ENCODE data around the gene ELF4.

ELF4 gene

DNA sequence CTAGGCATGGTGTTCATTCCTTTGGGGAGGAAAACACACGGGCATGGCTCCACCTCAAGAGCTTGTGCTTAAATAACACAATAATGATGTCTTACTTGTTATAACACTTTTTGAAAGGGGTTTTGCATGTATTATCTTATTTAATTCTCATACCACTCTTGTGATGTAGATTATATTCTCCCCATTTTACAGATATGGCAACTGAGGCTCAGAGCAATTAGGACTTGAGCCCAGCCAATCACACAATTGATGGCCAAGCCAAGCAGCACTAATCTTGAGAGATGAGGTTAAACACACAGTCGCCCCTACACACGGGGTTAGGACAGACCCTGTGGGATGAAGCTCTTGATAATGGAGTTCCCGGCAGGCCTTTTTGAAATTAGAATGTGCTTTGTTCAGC, 82.7 kb downstream of the ELF4 start:
- TF ChIP-seq, protein P1, sequence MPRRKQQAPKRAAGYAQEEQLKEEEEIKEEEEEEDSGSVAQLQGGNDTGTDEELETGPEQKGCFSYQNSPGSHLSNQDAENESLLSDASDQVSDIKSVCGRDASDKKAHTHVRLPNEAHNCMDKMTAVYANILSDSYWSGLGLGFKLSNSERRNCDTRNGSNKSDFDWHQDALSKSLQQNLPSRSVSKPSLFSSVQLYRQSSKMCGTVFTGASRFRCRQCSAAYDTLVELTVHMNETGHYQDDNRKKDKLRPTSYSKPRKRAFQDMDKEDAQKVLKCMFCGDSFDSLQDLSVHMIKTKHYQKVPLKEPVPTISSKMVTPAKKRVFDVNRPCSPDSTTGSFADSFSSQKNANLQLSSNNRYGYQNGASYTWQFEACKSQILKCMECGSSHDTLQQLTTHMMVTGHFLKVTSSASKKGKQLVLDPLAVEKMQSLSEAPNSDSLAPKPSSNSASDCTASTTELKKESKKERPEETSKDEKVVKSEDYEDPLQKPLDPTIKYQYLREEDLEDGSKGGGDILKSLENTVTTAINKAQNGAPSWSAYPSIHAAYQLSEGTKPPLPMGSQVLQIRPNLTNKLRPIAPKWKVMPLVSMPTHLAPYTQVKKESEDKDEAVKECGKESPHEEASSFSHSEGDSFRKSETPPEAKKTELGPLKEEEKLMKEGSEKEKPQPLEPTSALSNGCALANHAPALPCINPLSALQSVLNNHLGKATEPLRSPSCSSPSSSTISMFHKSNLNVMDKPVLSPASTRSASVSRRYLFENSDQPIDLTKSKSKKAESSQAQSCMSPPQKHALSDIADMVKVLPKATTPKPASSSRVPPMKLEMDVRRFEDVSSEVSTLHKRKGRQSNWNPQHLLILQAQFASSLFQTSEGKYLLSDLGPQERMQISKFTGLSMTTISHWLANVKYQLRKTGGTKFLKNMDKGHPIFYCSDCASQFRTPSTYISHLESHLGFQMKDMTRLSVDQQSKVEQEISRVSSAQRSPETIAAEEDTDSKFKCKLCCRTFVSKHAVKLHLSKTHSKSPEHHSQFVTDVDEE (CRISPR knock-in tag; IDR thresholded peaks at IDR 0.05) = no peak
- TF ChIP-seq RARB (CRISPR knock-in tag; IDR thresholded peaks at IDR 0.05) (no peak), ARNTL (CRISPR knock-in tag; IDR thresholded peaks at IDR 0.05; ENCODE audit: borderline replicate concordance, low read depth) (no peak), TCF4 (CRISPR knock-in tag; IDR thresholded peaks at IDR 0.05; ENCODE audit: borderline replicate concordance) (no peak), ZC3H10 (CRISPR knock-in tag; IDR thresholded peaks at IDR 0.05) (no peak), GLIS3 (CRISPR knock-in tag; IDR thresholded peaks at IDR 0.05) (no peak), POU6F1 (CRISPR knock-in tag; IDR thresholded peaks at IDR 0.05; ENCODE audit: borderline replicate concordance, low read depth) (no peak), CSDC2 (CRISPR knock-in tag; IDR thresholded peaks at IDR 0.05) (no peak), CREB5 (CRISPR knock-in tag; IDR thresholded peaks at IDR 0.05; ENCODE audit: low read depth) (no peak), TOX (CRISPR knock-in tag; IDR thresholded peaks at IDR 0.05; ENCODE audit: borderline replicate concordance) (no peak), ZNF8 (CRISPR knock-in tag; IDR thresholded peaks at IDR 0.05) (no peak), CSRNP3 (CRISPR knock-in tag; IDR thresholded peaks at IDR 0.05) (no peak)
- TF ChIP-seq, protein P2, sequence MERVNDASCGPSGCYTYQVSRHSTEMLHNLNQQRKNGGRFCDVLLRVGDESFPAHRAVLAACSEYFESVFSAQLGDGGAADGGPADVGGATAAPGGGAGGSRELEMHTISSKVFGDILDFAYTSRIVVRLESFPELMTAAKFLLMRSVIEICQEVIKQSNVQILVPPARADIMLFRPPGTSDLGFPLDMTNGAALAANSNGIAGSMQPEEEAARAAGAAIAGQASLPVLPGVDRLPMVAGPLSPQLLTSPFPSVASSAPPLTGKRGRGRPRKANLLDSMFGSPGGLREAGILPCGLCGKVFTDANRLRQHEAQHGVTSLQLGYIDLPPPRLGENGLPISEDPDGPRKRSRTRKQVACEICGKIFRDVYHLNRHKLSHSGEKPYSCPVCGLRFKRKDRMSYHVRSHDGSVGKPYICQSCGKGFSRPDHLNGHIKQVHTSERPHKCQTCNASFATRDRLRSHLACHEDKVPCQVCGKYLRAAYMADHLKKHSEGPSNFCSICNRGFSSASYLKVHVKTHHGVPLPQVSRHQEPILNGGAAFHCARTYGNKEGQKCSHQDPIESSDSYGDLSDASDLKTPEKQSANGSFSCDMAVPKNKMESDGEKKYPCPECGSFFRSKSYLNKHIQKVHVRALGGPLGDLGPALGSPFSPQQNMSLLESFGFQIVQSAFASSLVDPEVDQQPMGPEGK (CRISPR knock-in tag; IDR thresholded peaks at IDR 0.05; ENCODE audit: borderline replicate concordance) = no peak
- no peak for ATAC-seq

- ATAC-seq = no peak
- TF ChIP-seq TOX (CRISPR knock-in tag; IDR thresholded peaks at IDR 0.05; ENCODE audit: borderline replicate concordance) (no peak), ISL1 (CRISPR knock-in tag; IDR thresholded peaks at IDR 0.05) (no peak), ARNTL (CRISPR knock-in tag; IDR thresholded peaks at IDR 0.05; ENCODE audit: borderline replicate concordance, low read depth) (no peak), RARB (CRISPR knock-in tag; IDR thresholded peaks at IDR 0.05) (no peak), CSDC2 (CRISPR knock-in tag; IDR thresholded peaks at IDR 0.05) (no peak), CSRNP3 (CRISPR knock-in tag; IDR thresholded peaks at IDR 0.05) (no peak), ESRRG (CRISPR knock-in tag; IDR thresholded peaks at IDR 0.05) (no peak), CREB5 (CRISPR knock-in tag; IDR thresholded peaks at IDR 0.05; ENCODE audit: low read depth) (no peak), TCF4 (CRISPR knock-in tag; IDR thresholded peaks at IDR 0.05; ENCODE audit: borderline replicate concordance) (no peak), BACH2 (CRISPR knock-in tag; IDR thresholded peaks at IDR 0.05; ENCODE audit: borderline replicate concordance) (no peak), ZNF565 (CRISPR knock-in tag; conservative IDR thresholded peaks at IDR 0.05; ENCODE audit: low read depth) (no peak), OSR1 (CRISPR knock-in tag; IDR thresholded peaks at IDR 0.05) (no peak), ZFP3 (CRISPR knock-in tag; IDR thresholded peaks at IDR 0.05) (no peak), ZFP30 (CRISPR knock-in tag; IDR thresholded peaks at IDR 0.05) (no peak), ZC3H10 (CRISPR knock-in tag; IDR thresholded peaks at IDR 0.05) (no peak), SNAI2 (CRISPR knock-in tag; IDR thresholded peaks at IDR 0.05) (no peak)
- TF ChIP-seq, protein P2 (CRISPR knock-in tag; IDR thresholded peaks at IDR 0.05; ENCODE audit: borderline replicate concordance) = no peak
- TF ChIP-seq, protein P1 (CRISPR knock-in tag; IDR thresholded peaks at IDR 0.05) = no peak
These were observed 85.0 kb downstream of the ELF4 start for GRCh38 chrX:130025256-130025655.
